T47D (cell line): ENCODE measurements around the gene FMNL2.

ENCODE experiments used
- DNase-seq, 2 experiments: peaks; one replicate each; pipeline versions ENCODE4 v3.0.0 to v3.0.0-alpha.2; 2011 to 2012; ENCODE audit warnings: low read depth in 1 of 2, low spot score in 1 of 2
- JUND ChIP-seq: IDR thresholded peaks from 2 replicates; pipeline ENCODE4 v1.6.1; 2012; ENCODE audit warnings: low read depth
- in situ Hi-C: cut with HindIII; loops from 2 replicates; pipeline ENCODE4 v1.10.0; 2016; ENCODE audit warnings: low sequenced_read_pairs, low pct_unique_long_range_greater_than_20kb

Gene FMNL2

GRCh38 chr2:152445791-152446201, 110.8 kb downstream of the FMNL2 start:
- in situ Hi-C loops, result no loop called here
- no peak for DNase-seq
- TF ChIP-seq JUND, result no peak

- no peak for DNase-seq
- no peak for TF ChIP-seq JUND
- in situ Hi-C loops, result no loop called here
Measured at GRCh38 chr2:152446213-152446612, 111.2 kb downstream of the FMNL2 start.

GRCh38 chr2:152447897-152448296, 112.9 kb downstream of the FMNL2 start:
- no peak for TF ChIP-seq JUND
- in situ Hi-C loops, result no loop called here
- no peak for DNase-seq

GRCh38 chr2:152448606-152449005, 113.6 kb downstream of the FMNL2 start:
- no peak for DNase-seq
- no peak for TF ChIP-seq JUND
- in situ Hi-C loops, result no loop called here

DNA sequence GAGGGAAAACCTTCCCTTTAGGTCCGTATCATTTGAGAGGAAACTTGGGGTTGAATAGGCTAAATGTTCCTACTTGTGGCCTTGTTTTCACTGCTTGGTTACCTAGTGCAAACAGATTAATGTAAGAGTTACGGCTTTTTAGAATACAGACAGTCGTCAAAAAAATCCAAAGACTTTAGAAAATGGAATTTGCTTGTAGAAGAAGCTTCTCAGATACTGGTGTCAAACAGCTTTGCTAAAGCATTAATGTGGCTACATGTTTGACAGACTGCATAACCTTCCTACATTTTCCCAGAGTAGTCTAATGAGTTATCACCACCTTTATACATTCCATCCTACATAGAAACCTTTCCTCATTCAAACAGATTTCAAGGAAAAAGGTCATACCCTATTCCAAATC, 114.6 kb downstream of the FMNL2 start:
- DNase-seq, result no peak
- in situ Hi-C loops, result no loop called here
- no peak for TF ChIP-seq JUND

DNA sequence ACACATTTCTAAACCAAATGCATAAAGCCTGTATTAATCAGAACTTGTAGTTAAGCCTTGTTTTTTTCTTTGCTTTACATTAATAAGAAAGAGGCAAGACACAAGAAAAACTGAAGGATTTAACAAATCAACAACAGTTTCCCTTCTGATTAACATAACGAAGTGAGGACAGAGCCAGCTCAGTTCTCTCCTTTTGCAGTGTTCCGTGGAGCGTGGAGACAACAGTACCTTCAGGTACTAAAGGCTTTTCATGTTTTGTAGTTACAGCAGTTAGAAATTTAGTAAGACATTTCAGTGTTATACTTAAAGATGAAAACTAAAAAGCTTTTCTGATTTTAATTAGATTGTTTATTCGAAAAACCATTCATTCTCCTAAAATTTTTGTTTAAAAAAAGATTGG, 115.2 kb downstream of the FMNL2 start:
- no peak for DNase-seq
- in situ Hi-C loops, result no loop called here
- no peak for TF ChIP-seq JUND

DNA sequence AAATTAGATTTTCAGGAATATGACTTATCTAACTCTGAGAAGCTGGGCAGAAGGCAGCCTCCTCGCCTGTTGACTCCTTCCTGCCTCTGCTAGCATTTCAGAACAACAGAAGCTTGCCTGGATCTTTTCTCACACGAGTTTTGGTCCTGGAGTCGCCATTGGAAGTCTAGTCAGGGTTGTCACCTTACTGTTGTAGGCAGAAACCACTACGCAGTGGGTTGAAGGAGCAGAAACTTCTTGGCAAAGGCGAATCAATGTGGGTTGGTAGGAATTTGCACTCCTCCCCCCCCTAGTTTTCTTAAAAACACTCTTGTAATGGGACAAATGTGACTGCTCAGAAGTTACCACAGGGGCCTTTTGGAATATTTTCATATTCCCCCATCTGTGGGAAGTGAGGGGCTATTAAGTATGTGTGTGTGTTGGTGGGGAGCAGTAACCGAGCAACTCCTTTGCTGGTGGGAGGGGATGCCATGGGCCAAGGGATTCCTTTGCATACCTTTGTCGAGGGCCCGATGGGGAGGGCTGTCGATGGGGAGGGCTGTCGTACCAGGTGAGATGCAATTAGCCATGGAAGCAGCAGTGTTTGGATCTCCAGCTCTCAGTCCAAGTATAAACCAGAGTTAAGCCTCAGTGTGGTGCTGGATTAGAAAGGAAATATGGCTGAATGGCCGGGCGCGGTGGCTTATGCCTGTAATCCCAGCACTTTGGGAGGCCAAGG, 117.4 kb downstream of the FMNL2 start:
- no peak for TF ChIP-seq JUND
- in situ Hi-C loops, result no loop called here
- DNase-seq, result no peak

GRCh38 chr2:152453129-152453911, 118.3 kb downstream of the FMNL2 start:
- in situ Hi-C loops, result no loop called here

GRCh38 chr2:152454371-152454770, 119.4 kb downstream of the FMNL2 start:
- in situ Hi-C loops, result no loop called here
- DNase-seq, result no peak
- no peak for TF ChIP-seq JUND

More at GRCh38 chr2:152453129-152453911, 118.3 kb downstream of the FMNL2 start:
- no peak for DNase-seq
- no peak for TF ChIP-seq JUND

- TF ChIP-seq JUND, result no peak
- in situ Hi-C loops, result no loop called here
- DNase-seq, result no peak
Measured at GRCh38 chr2:152454960-152455359, 120.0 kb downstream of the FMNL2 start.

DNA sequence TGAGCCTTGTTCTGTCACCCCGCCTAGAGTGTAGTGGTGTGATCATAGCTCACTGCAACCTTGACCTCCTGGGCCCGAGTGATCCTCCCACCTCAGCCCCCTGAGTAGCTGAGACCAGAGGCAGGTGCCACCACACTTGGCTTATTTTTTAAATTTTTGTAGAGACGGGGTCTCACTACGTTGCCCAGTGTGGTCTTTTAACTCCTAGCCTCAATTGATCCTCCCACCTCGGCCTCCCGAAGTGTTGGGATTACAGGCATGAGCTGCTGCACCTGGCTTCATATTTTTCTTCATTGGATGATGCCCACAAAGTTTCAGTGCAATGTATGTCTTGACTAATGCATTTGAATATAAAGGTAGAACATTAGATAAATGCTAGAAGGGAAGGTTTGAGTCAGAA, 120.8 kb downstream of the FMNL2 start:
- no peak for TF ChIP-seq JUND
- no peak for DNase-seq
- in situ Hi-C loops, result no loop called here

DNA sequence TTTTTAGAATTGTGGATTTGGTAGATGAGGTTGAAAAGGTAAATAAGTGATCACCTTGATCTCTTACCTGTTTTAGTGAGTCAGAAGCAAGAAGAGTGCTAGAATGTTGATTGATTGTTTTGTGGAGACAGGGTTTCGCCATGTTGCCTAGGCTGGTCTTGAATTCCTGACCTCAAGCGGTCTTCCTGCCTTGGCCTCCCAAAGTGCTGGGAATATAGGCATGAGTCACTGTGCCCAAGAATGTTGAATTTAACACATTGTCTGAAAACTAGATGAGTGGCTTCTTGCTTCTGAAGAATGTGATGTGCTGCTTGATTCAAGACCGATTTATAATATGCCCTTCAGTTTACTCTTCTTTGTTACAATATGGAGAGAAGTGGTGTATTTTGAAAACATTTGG, 121.3 kb downstream of the FMNL2 start:
- no peak for DNase-seq
- in situ Hi-C loops, result no loop called here
- TF ChIP-seq JUND, result no peak

DNA sequence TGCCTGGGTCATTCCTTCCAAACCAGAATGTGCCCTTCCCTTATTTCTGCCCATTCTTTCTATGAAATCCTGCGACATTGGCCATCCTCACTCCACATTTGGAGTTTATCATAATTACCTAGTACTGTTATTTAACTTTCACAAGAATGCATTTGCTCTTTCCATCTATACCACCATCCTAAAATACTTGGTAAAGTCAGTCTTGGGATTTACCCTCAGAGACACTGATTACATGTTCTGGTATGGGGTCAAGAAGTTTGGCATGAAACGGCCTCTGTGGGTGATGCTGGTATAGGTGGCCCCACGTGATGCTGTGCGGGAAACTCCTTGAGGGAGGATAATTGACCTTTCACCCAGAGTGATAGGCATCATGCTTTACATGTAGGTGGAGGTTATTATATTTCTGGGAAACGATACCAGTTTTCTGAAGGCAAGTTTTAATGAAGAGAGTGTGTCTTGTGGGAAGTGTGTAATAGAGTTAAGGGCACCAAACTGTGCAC, 123.5 kb downstream of the FMNL2 start:
- TF ChIP-seq JUND, result no peak
- DNase-seq, result no peak
- in situ Hi-C loops, result no loop called here
